NCI-H345 treated with DMSO at 0.1 percent for 48 hours (cell line): ENCODE results near the gene CNNM4.

Experiments used
- DNase-seq: peaks from one replicate; lab custom pipeline; 2025; ENCODE audit not compliant: unreplicated experiment; lab: John Stamatoyannopoulos, UW

The CNNM4 gene

DNA sequence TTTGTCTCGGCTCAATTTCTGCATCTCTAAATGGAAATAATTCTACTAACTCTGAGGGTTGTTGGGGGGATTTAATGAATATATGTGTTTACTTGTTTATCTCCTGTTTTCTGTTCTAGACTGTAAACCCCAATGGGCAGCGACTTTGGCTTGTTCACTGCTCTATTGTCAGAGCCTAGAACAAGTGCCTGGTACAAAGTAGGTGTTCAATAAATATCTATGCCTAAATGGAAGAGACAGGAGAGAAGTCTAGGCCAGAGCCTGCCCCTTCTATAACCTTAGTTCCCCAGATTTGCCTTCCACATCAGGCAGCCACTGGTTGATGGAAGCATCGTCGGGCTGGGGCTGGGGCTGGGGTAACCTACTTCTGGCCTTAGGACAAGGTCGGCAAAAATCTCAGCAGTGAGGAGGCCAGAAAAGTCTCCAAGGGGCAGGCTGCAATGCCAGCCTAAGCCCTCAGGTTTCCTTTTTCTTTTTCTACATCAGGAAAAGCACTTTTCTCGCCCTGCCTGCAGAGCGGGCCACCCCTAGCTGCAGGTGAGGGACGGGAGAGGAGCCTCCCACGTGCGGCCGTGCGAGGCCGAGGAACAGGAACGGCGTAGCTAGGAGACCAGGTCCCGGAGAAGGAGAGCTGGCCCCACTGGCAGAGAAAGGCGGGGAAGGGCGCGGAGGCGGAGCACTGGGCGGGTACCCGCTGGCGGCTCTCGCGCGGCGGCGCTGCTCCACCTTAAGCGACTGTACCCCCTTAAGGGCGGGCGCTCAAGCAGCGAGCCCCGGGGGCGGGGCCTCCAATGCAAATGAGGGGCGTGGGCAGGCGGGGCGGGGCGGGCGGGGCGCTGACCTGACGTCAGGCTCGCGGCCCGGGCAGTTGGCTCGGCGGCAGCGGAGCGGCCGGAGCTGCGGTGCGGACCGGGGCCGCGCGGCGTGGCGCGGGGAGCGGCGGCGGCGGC lies at the start of gene CNNM4:
TSS of gene CNNM4 (plus strand) at position 867 of the 950 bp plus-strand sequence. CDS start 98 bp downstream, outside the sequence.
- peak; percentile 82 for DNase-seq

DNA sequence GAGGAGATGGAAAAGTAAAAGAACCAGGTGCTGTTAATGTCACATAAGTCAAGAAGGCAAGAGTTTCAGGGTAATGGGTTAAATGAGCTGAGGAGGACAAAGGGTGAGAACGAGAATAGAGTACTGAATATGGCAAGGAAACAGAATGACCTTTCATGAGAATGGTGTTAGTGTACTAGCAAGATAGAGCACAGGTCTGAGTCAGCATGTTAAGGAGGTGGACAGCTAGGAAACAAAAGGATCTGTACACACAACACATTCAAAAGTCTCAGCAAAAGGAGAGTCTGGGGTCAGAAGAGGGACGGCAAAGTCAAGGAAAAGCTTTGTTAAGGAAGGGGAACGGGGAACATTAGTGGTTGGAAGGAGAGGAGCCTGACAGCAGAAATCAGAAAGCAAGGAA lies 49.7 kb upstream of the CNNM4 start:
- no peak for DNase-seq

DNA sequence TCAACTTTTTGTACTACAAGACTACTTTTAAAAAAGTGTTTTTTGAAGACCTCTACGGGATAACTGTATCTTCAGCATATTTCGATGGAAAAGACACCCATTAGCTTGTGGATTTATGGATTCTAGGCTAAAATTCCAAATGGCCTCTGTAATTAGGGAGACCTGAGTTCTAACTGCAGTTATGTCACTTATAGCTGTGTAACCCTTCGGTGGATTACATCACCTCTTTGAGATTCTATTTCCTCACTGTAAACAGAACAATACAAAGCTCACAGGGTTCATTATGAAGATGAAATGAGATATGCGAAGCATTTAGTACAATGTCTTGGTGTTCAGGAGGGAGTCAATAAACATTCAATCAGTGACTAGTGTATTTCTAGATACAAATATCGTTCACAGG lies 45.0 kb upstream of the CNNM4 start:
- DNase-seq = no peak

DNA sequence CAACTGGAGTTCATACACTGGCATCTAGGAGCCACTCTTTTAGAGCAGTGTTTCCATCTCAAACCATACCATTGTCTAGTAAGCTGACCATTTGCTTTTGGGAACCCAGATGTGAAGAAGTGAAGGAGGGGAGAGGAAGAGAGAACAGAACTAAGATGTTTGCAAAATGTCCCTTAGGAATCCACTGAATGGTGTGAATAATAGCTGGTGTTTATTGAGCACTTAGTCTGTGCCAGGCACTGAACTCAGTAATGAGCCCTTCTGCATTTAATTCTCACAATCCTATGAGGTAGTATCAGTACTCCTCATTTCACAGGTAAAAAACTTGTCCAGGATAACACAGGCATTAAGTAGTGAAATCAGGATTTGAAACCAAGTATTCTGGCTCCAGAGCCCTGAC lies 44.3 kb upstream of the CNNM4 start:
- no peak for DNase-seq

DNA sequence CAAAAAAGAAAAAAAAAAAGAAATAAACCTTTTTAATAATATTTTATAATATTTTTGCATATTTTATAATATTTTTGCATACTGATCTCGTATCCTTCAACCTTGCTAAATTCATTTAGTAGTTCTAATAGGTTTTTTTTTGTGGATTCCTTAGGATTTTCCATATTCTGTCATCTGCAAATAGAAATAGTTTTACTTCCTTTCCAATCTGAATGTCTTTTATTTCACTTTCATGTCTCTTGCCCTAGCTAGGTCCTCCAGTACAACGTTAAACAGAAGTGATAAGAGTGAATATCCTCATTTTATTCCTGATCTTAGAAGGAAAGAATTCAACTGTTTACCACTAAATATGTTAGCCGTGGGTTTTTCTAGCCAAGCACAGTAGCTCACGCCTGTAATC lies 34.6 kb upstream of the CNNM4 start:
- no peak for DNase-seq

DNA sequence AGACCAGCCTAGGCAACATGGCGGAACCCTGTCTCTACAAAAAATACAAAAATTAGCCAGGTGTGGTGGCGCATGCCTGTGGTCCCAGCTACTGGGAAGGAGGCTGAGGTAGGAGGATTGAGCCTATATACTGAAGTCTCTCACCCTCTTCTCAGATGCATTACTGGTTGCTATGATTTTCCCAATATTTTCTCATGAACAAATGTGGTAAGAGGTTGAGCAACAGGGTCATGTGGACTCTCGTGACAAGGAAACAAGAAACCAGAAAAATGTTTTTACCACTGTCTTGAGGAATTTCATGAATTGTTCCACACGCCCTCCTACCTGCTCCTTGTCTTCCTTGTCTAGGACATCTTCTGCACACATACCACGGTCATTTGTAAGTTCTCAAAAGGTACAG lies 33.3 kb upstream of the CNNM4 start:
- no peak for DNase-seq

DNA sequence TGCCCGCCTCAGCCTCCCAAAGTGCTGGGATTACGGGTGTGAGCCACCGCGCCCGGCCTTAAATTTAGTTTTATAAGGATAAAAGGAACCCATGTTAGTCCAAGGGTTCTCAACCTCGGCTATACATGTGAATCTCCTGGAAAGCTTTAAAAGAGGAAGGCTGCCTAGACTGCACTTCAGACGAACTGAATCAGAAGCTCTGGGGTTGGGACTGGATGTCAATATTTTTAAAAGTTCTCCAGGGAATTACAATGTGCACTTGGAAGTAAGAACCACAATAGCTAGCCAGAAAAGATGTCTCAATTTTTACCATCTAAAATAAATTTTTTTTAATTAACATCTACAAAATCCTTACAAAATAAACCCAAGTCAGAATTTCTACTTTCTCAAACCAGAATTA lies 31.0 kb upstream of the CNNM4 start:
- no peak for DNase-seq

DNA sequence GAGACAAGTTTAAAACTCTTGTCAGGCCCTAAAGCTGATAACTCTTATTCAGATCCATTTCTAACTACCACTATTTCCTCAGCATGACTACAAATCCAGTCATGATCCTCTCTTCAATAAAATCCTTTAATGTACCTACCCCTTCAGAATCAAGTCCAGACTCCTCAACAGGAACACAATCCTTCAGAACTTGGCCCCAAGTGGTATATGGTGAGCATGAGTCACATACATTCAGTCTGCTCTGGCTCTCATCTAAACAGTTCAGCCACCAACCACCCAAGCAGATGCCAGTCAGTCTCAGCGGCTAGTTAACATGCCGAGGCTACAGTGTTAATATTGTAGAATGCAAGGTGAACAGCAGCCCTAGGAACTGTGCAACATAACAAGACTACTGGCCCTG lies 30.5 kb upstream of the CNNM4 start:
- DNase-seq = no peak

DNA sequence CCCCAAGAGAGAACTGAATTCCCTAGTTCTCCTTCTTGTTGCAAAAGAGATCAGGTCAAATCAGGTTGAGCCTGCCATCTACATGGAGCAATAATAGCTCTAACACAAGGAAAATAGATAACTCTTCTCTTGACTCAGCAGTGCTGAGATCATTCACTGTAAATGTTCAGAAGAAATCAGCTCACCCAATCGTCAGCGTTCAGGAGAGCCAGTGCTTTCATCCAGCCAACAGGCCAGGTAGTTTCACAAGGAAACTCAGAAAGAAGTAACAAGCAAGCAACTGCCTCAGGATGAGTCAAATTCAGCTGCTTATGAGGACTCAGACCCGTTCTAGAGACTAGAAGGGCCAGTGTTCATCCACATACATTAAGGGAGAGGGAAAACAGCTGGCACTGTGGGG lies 26.8 kb upstream of the CNNM4 start:
- no peak for DNase-seq

DNA sequence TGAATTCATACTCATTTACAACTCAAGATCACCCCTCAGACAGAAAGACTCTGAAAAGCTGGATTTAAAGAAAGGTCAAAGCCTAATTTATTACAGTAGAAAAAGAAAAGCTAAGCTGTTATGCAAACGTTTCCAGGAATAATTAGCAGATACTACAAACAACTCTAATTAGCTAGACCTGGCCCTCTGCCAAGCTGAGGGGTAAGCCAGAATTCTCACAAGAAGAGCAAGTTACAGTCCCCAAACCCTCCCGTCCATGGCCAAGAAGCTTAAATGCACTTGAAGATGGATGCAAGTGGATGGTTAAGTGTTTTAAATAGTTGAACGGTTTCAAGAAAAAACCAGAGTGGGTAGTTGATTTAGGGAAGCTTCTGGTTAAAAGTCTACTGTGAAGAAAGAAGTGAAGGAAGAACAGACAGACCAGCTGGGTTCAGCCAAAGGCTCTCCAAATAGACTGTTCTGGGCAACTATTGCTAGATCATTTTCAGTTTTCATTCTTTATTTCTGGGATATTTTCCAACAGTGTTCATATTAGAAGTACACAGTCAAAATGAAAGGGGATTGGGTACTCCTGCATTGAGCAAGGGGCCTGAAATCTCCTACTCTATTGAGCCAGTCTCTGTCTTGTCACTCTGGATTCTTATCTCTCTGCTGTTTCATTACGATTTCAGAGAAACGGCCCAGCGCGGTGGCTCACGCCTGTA lies 25.7 kb upstream of the CNNM4 start:
- no peak for DNase-seq

DNA sequence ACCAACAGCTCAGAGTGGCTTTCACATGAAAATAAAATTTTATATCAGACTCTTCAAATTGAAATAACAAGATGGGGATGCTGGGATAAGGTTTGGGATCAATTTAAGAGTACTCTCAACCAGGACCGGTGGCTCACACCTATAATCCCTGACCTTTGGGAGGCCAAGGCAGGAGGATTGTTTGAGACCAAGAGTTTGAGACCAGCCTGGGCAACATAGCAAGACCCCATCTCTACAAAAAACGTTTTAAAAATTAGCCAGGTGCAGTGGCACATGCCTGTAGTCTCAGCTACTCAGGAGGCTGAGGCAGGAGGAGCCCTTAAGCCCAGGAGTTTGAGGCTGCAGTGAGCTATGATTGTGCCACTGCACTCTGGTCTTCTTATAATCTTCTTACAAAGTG lies 23.5 kb upstream of the CNNM4 start:
- DNase-seq = no peak

DNA sequence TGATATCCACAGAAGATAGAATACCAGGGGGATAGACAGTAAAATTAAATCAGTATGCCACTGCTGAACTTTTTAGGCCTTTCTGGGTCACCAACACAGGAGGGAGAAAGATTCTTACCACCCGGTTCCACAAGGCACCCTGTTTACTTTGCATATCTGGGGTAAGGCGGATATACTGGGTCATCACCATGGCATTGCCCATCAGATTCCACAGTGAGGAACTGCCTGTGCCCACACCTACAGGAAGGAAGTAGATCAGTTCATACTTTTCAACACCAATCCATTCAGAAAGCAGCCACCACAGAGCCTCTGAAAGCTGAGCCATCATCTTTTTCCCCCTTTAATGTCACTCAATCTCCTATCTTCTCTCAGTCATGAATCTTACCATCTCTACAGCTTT lies 22.9 kb upstream of the CNNM4 start:
- DNase-seq = no peak

DNA sequence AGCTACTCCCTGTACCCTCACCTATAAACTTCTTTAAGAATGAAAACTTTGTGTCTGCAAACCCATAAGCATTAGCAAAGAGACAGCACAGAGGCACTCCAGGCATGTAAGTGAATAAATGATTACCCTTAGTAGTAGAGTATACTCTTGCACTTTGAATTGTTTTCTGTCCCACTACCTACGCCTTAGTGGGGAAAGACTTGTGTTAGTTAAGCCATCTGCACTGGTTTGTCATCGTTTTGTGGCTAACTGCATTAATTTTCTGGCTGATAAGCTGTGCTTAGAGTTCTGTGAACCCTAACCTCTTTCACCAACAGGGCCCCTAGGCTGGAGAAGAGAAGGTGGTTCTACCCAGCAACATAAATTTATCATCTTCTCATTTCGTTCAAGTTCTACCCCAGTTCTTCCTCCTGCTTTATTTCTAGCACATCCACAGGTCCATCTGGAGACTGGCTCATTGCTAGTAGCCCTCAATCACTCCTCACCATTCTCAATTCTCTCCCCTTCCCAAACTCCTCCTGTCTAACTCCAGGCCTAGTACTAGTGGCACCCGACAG lies 21.5 kb upstream of the CNNM4 start:
- DNase-seq = no peak

DNA sequence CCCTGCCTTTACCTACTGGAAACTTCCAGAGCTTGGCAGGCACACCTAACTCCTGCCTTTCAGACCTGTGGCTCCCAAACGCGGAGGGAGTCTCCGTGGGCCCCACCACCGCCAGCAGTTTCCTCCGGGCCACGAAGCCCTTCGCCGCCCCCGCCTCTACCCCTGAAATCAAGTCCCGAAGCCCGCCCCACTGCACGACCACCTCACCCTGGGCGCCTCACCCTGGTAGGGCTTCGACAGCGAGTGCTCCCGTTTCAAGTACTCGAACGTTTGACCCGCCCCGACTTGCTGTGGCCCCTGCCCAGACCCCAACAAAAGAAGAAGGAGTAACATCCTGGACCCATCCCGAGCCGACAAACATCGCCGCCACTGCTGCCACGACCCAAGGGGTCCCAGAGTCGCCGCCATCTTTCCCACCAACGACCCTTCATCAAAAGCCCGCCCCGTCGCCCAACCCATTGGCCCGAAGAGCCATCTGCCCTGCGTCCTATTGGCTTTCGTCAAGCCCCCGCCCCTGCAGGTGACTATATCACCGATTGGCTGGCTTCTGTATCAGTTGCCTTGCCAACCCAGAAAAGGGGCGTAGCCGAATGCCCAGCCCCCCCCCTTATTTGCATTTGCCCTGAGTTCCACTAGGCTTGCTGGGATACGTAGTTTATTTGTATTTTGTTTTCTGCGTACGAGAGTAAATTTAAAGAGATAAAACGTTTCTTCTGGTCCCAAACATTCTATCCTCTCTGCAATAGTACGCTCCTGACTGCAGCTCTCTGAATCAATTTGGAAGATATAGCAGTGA lies 20.9 kb upstream of the CNNM4 start, which contains the start of gene LMAN2L:
TSS of gene LMAN2L (minus strand) at position 432 of the 796 bp plus-strand sequence. CDS start at position 408, 24 bp downstream.
- peak; percentile 94 for DNase-seq

DNA sequence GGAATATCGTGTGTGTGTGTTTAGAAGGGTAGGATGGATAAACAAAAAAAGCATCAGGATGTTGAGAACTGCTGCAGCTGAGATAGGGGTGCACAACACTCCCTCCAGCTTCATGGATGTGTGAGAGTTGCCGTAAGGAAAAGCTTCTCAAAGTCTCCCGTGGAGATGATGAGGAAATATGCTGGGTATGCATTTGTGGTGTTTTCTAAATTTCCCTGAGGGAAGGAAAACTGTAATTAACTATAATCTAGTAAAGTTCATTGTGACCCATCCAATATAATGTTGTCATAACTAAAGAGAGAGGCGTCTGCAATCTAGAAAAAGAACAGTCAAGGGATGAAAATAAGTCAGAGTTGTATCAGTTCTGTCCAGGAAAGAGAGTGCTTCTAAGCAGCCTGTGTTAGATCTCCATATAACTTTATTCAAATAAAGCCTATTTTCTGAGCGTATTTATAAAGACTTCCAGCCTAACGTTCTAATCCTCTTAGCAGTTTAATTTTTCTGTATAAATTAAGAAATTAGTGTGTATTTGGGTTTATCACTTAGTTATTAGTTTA lies 13.6 kb upstream of the CNNM4 start:
- DNase-seq = no peak

DNA sequence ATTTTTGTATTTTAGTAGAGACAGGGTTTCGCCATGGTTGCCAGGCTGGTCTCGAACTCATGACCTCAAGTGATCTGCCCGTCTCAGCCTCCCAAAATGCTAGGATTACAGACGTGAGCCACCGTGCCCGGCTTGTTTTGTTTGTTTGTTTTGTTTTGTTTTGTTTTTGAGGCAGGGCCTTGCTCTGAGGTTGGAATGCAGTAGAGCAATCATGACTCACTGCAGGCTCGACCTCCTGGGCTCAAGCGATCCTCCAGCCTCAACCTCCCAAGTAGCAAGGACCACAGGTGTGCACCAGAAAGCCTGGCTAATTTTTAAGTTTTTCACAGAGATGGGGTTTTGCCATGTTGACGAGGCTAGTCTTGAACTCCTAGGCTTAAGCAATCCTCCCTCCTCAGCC lies 8.9 kb upstream of the CNNM4 start:
- DNase-seq = no peak

DNA sequence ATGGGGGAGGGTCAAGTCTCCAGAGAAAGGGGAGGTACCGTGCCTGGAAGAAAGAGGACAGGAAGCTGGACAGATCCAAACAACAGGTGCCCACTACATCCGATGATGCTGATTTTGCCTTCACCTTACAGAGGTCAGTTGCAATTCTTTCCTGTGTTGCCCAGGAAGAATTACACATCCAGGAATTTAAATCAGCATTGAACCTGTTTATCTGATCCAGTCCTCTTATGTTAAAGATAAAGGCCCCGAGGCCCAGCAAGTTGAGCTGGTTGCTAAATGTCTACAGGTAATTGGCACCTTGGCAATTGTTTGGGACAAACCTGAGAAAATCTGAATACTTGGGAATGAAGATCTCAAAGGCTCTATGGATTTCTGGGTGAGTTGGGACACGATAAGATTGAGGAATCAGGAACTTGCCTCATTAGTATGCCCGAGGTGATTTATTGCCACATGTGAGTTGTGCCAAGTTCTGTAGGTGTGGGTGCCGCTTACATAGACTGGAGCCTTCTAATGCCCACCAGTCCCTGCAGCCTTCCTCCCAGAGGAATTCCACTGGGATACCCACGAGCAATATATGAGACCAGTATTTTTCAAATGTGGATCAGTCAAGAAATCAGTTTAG lies 6.9 kb upstream of the CNNM4 start:
- DNase-seq = no peak

DNA sequence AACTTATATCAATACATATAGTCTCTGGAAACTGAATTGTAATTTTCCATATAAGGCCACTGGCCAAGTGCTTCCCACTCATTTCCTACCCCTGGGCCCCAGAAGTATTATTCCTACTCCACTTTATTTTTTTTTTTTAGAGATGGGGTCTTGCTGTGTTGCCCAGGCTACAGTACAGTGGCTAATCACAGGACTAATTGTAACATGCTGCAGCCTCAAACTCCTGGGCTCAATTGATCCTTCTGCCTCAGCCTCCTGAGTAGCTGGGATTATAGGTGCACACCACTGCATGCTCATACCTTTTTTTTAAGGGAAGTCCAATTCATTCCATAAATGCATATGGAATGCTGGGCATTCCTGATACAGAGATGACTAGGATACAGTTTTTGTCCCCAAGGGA lies 6.4 kb upstream of the CNNM4 start:
- DNase-seq = no peak

DNA sequence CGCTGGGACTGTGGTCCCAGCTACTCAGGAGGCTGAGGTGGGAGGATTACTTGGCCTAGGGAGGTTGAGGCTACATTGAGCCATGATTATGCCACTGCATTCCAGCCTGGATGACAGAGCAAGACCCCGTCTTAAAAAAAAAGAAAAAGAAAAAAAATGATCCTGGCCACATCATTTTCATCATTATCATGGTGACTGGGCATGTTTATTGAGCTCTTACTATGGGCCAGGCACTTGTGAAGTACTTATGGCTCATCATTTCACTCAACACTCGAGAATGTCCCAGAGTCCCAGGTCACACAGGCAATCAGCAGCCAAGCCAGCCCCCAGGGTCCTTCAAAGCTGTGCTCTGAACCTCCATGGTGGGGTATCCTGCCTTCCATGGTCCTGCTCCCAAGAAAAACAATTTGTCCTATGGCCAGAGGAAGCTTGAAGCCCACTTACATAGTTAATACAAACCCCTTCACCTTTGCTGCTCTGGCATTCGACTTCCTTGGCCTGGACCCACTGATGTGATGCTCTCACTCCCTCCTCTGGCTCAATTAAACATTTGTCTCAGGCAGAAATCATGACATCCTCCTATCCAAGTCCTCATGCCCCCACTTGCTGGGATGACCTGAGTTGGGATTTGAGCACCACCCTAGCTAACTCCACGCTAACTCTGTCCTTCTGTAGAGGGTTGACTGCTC lies 3.8 kb upstream of the CNNM4 start:
- no peak for DNase-seq

DNA sequence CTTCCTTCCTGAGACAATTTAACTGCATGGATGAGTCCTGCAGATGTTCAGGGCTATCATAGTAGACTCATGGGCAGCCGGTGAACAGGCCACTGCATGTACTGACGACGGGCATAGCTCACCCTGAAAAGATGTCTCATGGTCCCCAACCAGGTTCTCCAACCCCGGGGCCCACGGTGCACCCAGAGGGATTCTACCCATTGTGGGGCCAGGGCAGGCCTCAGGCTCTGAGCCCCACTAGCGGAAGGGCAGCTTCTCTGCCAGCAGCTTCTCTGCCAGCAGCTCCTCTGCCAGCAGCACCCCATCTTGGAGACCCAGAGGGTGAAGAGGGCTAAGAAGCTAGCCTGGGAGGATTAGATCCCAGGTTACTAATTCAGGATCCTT lies 3.2 kb upstream of the CNNM4 start:
- DNase-seq = no peak
